ENCODE results near the gene RPUSD4.

RPUSD4 gene

DNA sequence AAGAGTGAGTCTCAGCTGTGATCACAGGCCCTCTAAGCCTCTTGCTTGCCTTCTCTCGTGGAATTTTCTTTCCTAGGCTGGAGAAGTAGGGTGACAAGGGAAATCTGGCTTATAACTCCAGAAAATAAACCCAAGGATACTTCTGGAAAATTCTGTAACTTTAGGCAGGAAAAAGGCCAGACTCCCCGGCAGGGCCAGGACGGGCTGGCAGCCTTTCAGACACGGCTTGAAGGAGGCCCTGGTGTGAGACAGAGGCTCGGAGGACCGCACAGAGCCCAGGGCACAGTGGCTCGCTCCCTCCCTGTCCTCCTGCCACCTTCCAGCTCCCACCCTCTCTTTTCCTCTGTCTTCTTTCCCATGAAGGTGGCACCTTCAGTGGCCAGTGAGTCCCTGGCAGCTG, 19.1 kb downstream of the RPUSD4 start:
- no peak for DNase-seq (ENCODE audit: extremely low spot score)
- TF ChIP-seq ZNF384 (IDR thresholded peaks at IDR 0.05) (no peak), FOXK2 (IDR thresholded peaks at IDR 0.05) (no peak), ARNT (IDR thresholded peaks at IDR 0.05) (no peak), SUZ12 (IDR thresholded peaks at IDR 0.05) (no peak), ELF4 (IDR thresholded peaks at IDR 0.05) (no peak), TARDBP (IDR thresholded peaks at IDR 0.05) (no peak), SP1 (IDR thresholded peaks at IDR 0.05) (no peak), FOXA1 (IDR thresholded peaks at IDR 0.05) (no peak), FOXM1 (IDR thresholded peaks at IDR 0.05; ENCODE audit: borderline replicate concordance) (no peak)
- ChIA-PET POLR2A (no interaction called here), CTCF (interaction anchor here (0.5 kb wide), 1 partner anchor 103 kb away, joined by 8 read pairs; no protein-coding TSS in a partner anchor)

DNA sequence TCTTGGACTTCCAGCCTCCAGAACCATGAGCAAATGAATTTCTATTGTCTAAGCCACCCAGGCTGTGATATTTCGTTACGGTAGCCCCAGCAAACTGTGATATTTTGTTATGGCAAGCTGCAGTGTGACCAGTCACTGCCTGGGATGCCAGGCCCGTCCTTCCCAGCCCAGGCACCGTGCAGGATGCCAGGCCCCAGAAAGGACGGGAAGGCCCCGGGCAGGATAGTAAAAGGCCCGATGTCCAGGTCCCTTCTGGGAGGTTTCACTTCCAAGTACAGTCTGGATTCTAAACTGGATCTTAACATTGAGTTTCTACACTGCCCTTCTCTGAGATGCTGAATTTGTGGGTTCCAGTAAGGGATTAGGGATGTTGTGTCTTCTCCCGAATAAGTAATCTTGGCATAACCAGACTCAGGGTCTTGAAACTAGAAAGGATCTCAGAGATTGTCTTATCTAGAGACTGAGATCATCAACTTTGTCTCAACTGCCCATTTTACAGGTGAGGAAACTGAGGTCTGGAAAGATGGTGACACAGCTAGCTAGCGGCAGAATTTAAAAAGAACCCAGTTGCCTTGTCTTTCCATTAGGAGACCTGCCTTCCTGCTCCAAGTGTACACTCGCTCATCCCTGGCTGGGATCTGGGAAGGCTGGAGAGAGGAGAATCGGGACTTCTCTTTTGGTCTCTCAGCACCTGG, 19.9 kb downstream of the RPUSD4 start:
- ChIA-PET POLR2A (no interaction called here), CTCF (no interaction called here)
- DNase-seq (ENCODE audit: extremely low spot score) = no peak
- no peak for TF ChIP-seq L3MBTL2 (conservative IDR thresholded peaks at IDR 0.05)
- TF ChIP-seq BHLHE40 (IDR thresholded peaks at IDR 0.05; ENCODE audit: borderline replicate concordance) = no peak
- no peak for TF ChIP-seq HDGF (IDR thresholded peaks at IDR 0.05; ENCODE audit: borderline replicate concordance)
- TF ChIP-seq, protein P1, sequence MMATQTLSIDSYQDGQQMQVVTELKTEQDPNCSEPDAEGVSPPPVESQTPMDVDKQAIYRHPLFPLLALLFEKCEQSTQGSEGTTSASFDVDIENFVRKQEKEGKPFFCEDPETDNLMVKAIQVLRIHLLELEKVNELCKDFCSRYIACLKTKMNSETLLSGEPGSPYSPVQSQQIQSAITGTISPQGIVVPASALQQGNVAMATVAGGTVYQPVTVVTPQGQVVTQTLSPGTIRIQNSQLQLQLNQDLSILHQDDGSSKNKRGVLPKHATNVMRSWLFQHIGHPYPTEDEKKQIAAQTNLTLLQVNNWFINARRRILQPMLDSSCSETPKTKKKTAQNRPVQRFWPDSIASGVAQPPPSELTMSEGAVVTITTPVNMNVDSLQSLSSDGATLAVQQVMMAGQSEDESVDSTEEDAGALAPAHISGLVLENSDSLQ (IDR thresholded peaks at IDR 0.05) = no peak
- TF ChIP-seq FOXM1 (IDR thresholded peaks at IDR 0.05; ENCODE audit: borderline replicate concordance) = no peak
- no peak for TF ChIP-seq SP1 (IDR thresholded peaks at IDR 0.05)
- no peak for TF ChIP-seq FOXK2 (IDR thresholded peaks at IDR 0.05)
- TF ChIP-seq FOXA1 (IDR thresholded peaks at IDR 0.05) = no peak
- no peak for TF ChIP-seq ELF4 (IDR thresholded peaks at IDR 0.05)

DNA sequence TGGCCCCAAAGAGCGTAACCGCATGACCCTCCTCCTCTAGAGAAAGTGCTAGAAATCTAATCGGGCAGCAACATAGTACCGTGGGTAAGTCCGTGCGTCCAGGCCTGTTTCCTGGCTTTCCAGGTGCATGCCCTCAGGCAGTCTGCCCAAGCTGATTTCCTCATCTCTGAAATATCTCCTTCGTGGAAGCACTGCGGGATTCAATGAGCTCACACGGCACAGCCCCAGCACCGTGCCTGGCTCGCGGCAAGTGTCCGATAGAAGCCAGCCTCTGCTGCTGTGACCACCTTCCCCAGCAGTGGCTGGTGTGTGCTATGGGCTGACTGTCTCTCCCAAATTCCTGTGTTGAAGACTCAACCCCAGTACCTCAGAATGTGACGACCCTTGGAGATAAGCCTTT, 20.7 kb downstream of the RPUSD4 start:
- ChIA-PET POLR2A (no interaction called here), CTCF (no interaction called here)
- TF ChIP-seq SP1 (IDR thresholded peaks at IDR 0.05) (no peak), FOXK2 (IDR thresholded peaks at IDR 0.05) (no peak), BHLHE40 (IDR thresholded peaks at IDR 0.05; ENCODE audit: borderline replicate concordance) (no peak), L3MBTL2 (conservative IDR thresholded peaks at IDR 0.05) (no peak), ARNT (IDR thresholded peaks at IDR 0.05) (no peak)
- DNase-seq (ENCODE audit: extremely low spot score) = no peak

DNA sequence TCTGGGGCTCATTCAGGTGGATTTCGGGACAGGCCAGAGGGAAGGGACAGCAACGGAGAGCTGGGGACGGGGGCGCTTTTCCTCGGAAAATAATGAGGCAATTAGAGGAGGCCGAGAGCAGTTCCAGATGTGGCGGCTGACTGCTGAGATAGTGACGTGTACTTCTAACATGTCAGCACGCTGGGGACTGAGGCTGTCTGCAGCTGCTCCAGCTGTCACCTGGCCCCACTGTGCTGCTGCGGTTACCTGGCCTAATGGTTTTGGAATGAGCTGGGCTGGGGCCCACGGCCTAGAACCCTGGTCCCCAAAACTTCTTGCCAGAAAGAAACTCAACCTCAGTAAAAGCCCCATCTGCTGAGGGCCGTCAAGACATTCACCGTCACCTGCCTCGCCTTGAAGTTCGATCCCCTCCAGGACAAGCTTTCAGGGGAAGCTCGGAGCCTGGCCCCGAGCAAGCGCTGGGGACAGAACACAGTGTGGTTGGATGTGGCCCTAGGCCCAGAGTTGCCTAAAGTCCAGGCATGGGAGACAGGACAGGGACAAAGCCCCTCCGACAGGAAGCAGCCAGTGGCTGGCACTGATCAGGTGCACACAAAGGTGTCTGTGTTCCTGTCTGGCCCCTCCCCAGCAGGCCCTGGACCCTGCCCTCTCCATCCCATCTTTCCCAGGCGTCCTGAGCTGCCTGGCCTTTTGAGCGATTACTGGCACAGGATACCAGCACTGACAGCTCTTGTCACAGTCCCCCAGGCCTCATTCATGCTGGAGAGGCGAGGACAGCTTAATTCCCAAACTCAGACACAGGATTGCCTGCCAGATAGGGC, 22.1 kb downstream of the RPUSD4 start:
- POLR2A ChIA-PET = no interaction called here

GRCh38 chr11:126188332-126189108, 22.9 kb downstream of the RPUSD4 start:
- ChIA-PET CTCF (no interaction called here), POLR2A (no interaction called here)
- TF ChIP-seq HDGF (IDR thresholded peaks at IDR 0.05; ENCODE audit: borderline replicate concordance) = no peak
- TF ChIP-seq FOXK2 (IDR thresholded peaks at IDR 0.05) = no peak
- TF ChIP-seq LEF1 (IDR thresholded peaks at IDR 0.05; ENCODE audit: borderline replicate concordance) = no peak
- TF ChIP-seq TARDBP (IDR thresholded peaks at IDR 0.05) = no peak
- TF ChIP-seq L3MBTL2 (conservative IDR thresholded peaks at IDR 0.05) = no peak
- TF ChIP-seq, protein P1 (IDR thresholded peaks at IDR 0.05) = no peak
- TF ChIP-seq NFRKB (IDR thresholded peaks at IDR 0.05) = no peak
- no peak for TF ChIP-seq SUZ12 (IDR thresholded peaks at IDR 0.05)
- no peak for TF ChIP-seq ARNT (IDR thresholded peaks at IDR 0.05)
- TF ChIP-seq ELF4 (IDR thresholded peaks at IDR 0.05) = no peak
- TF ChIP-seq FOXA1 (IDR thresholded peaks at IDR 0.05) = no peak
- TF ChIP-seq CTBP1 (IDR thresholded peaks at IDR 0.05; ENCODE audit: borderline replicate concordance) = no peak
- no peak for TF ChIP-seq FOXM1 (IDR thresholded peaks at IDR 0.05; ENCODE audit: borderline replicate concordance)
- TF ChIP-seq BHLHE40 (IDR thresholded peaks at IDR 0.05; ENCODE audit: borderline replicate concordance) = no peak
- TF ChIP-seq SP1 (IDR thresholded peaks at IDR 0.05) = no peak
- TF ChIP-seq ZNF384 (IDR thresholded peaks at IDR 0.05) = no peak
- no peak for DNase-seq (ENCODE audit: extremely low spot score)

More for the DNA sequence above, 22.1 kb downstream of the RPUSD4 start:
- no peak for TF ChIP-seq ELF4 (IDR thresholded peaks at IDR 0.05)
- no peak for TF ChIP-seq FOXA1 (IDR thresholded peaks at IDR 0.05)
- TF ChIP-seq, protein P1 (IDR thresholded peaks at IDR 0.05) = no peak
- no peak for TF ChIP-seq BHLHE40 (IDR thresholded peaks at IDR 0.05; ENCODE audit: borderline replicate concordance)
- TF ChIP-seq SUZ12 (IDR thresholded peaks at IDR 0.05) = no peak
- TF ChIP-seq TARDBP (IDR thresholded peaks at IDR 0.05) = no peak
- TF ChIP-seq CTBP1 (IDR thresholded peaks at IDR 0.05; ENCODE audit: borderline replicate concordance) = no peak
- TF ChIP-seq SP1 (IDR thresholded peaks at IDR 0.05) = no peak
- TF ChIP-seq FOXM1 (IDR thresholded peaks at IDR 0.05; ENCODE audit: borderline replicate concordance) = no peak
- no peak for TF ChIP-seq HDGF (IDR thresholded peaks at IDR 0.05; ENCODE audit: borderline replicate concordance)
- CTCF ChIA-PET = no interaction called here
- DNase-seq (ENCODE audit: extremely low spot score) = no peak
